ENCODE data around the gene STAMBPL1.

STAMBPL1 gene

DNA sequence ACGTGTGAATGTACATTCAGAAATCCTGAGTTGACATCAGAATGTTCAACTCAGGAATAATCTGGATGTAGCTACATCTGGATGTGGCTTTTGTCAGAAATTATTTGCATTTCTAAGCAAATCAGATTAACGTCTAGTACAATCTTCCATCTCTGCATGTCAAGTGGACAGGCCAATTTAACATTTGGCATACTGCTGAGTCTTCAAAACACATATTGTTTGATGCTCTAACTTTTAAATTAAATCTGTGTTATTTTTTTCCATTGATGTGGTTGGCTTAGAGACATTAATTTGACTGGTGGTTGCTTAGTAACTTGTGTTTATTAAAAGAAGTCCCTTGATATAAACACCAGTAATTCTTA lies 3.4 kb downstream of the STAMBPL1 start:
- ChIA-PET CTCF (no interaction called here), POLR2A (no interaction called here)
- no peak for DNase-seq (ENCODE audit: extremely low spot score)
- no peak for TF ChIP-seq TARDBP (IDR thresholded peaks at IDR 0.05)
- no peak for TF ChIP-seq NFRKB (IDR thresholded peaks at IDR 0.05)
- no peak for TF ChIP-seq ARNT (IDR thresholded peaks at IDR 0.05)
- no peak for TF ChIP-seq PKNOX1 (IDR thresholded peaks at IDR 0.05)
- no peak for TF ChIP-seq ZNF384 (IDR thresholded peaks at IDR 0.05)
- no peak for TF ChIP-seq ELF4 (IDR thresholded peaks at IDR 0.05)
- no peak for TF ChIP-seq BHLHE40 (IDR thresholded peaks at IDR 0.05; ENCODE audit: borderline replicate concordance)
- no peak for TF ChIP-seq L3MBTL2 (conservative IDR thresholded peaks at IDR 0.05)
- TF ChIP-seq FOXA1 (IDR thresholded peaks at IDR 0.05): no peak
- TF ChIP-seq SUZ12 (IDR thresholded peaks at IDR 0.05): no peak
- no peak for TF ChIP-seq CTBP1 (IDR thresholded peaks at IDR 0.05; ENCODE audit: borderline replicate concordance)
- no peak for TF ChIP-seq HDGF (IDR thresholded peaks at IDR 0.05; ENCODE audit: borderline replicate concordance)
- TF ChIP-seq LEF1 (IDR thresholded peaks at IDR 0.05; ENCODE audit: borderline replicate concordance): no peak
- no peak for TF ChIP-seq FOXK2 (IDR thresholded peaks at IDR 0.05)

DNA sequence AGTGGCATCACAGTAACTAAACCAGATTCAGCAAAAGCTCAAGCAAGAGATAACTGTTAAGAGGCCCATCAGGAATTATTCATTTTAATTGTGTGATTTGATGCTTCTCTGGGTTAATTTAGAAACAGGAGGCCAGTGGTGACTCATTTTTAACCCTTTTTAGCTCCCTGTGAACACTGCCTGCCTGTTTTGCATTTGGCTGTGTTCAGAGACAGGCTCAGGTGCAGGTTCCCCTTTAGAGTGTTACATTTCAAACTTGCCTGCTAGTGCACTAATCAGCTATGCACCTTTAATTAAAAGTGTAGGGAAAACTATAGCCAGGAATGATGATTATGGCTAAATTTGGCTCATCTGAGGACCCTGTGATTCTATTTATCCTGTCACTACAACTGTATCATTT lies 6.5 kb downstream of the STAMBPL1 start:
- TF ChIP-seq TARDBP (IDR thresholded peaks at IDR 0.05): no peak
- TF ChIP-seq BHLHE40 (IDR thresholded peaks at IDR 0.05; ENCODE audit: borderline replicate concordance): no peak
- no peak for TF ChIP-seq SP1 (IDR thresholded peaks at IDR 0.05)
- ChIA-PET CTCF (no interaction called here), POLR2A (no interaction called here)
- no peak for DNase-seq (ENCODE audit: extremely low spot score)

DNA sequence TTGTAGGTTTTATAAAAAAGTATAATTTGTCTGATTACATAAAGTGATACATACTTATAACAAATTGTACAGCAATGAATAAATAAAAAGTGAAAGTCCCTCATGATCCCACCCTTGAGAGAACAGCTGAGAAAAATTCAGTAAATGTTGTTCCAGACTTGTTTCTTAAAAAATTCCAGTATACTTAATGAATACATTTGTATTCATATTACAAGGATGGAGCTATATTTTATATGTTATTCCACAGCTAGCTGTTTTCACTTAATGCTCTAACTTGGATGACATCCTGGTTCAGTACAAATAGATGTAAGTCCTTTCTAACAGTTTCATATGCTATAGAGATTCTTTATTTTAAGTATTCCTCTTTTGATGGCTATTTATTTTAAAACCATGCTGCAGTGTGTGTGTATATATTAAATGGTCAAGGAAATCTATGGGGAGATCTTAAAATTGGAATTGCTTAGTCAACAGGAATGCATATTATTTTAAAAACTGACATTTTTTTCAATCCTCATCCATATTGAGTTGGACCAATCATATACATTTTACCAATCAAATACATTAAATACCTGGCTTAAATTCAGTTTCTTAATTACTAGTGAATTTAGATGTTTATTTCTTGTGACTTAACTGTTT lies 8.9 kb downstream of the STAMBPL1 start:
- TF ChIP-seq CTBP1 (IDR thresholded peaks at IDR 0.05; ENCODE audit: borderline replicate concordance) (no peak), FOXA1 (IDR thresholded peaks at IDR 0.05) (no peak), ELF4 (IDR thresholded peaks at IDR 0.05) (no peak), LEF1 (IDR thresholded peaks at IDR 0.05; ENCODE audit: borderline replicate concordance) (no peak), SP1 (IDR thresholded peaks at IDR 0.05) (no peak), TARDBP (IDR thresholded peaks at IDR 0.05) (no peak)
- CTCF ChIA-PET: no interaction called here
- POLR2A ChIA-PET: interaction anchor here (1.3 kb wide), 1 partner anchor 9 kb away, joined by 3 read pairs; the partner anchor contains the start of gene STAMBPL1
- no peak for DNase-seq (ENCODE audit: extremely low spot score)

DNA sequence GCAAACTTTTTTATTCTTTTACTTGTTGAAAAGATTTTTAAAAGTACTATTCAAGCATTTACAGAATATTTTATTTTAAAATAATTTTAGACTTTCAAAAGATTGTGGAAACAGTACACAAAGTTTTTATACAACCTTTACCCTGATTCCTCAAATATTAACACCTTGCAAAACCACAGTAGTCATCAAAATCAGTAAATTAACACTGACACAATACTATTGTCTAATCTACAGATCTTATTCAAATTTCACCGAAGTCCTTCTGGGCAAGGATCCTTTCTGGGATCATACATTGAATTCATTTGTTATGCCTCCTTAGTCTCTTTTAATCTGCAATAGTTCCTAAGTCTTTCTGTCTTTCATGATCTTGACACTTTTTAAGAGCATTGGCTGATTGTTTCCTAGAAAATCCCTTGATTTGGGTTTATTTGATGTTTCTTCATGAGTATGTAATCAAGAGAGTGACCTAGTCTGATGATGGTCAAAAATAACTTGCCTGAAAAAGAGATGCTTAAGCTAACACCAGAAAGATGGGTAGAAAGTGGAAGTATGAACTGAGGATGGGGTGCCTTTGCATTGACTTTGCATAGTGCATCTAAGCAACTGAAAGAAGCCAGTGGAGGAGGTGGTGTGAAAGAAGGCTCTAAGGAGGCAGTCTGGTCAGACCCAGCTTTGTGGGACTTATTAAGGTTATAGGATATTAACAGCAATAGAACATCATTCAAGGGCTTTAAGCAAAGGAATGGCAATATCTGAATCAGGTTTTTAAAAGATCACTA lies 9.7 kb downstream of the STAMBPL1 start:
- POLR2A ChIA-PET: no interaction called here
- CTCF ChIA-PET: no interaction called here
- no peak for TF ChIP-seq HDGF (IDR thresholded peaks at IDR 0.05; ENCODE audit: borderline replicate concordance)
- no peak for TF ChIP-seq FOXM1 (IDR thresholded peaks at IDR 0.05; ENCODE audit: borderline replicate concordance)
- no peak for TF ChIP-seq SP1 (IDR thresholded peaks at IDR 0.05)
- TF ChIP-seq ZNF384 (IDR thresholded peaks at IDR 0.05): no peak
- no peak for TF ChIP-seq PKNOX1 (IDR thresholded peaks at IDR 0.05)
- TF ChIP-seq ELF4 (IDR thresholded peaks at IDR 0.05): no peak
- no peak for DNase-seq (ENCODE audit: extremely low spot score)

DNA sequence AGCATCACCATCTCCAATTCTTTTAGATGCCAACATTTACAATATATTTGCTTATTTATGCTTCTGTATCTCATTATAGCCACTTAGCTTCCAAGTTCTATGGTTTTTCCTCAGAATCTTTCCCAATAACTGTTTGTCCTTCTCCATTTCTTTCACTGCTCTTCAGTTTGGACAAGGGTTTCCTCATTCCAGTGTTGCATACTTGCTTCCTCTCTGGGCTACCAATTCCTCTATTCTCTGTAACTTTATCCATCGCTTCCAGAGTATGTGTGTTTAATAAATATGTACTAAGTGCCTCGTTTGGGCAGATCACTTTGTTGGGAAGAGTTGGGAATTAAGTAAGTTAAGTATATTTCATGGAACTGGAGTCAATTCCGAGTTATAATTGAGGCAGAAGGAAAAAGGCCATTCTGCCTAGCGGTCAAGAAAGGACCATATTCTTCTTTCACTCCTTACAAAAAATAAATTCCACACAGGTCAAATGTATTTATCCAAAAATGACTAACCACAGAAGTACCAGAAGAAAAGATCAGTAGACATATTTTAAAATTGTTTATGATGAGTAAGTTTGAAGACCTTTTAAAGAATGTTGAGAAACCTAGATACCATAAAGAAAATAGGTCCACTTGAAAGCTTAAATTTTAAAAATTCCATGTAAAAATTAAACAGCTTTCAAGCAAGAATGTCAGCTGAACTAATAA lies 10.8 kb downstream of the STAMBPL1 start:
- ChIA-PET POLR2A (no interaction called here), CTCF (interaction anchor here (0.7 kb wide), 1 partner anchor 116 kb away, joined by 3 read pairs; no protein-coding TSS in a partner anchor)
- no peak for DNase-seq (ENCODE audit: extremely low spot score)
- no peak for TF ChIP-seq ZNF384 (IDR thresholded peaks at IDR 0.05)
- no peak for TF ChIP-seq FOXM1 (IDR thresholded peaks at IDR 0.05; ENCODE audit: borderline replicate concordance)
- no peak for TF ChIP-seq PKNOX1 (IDR thresholded peaks at IDR 0.05)
- no peak for TF ChIP-seq SUZ12 (IDR thresholded peaks at IDR 0.05)
- no peak for TF ChIP-seq LEF1 (IDR thresholded peaks at IDR 0.05; ENCODE audit: borderline replicate concordance)
- no peak for TF ChIP-seq BHLHE40 (IDR thresholded peaks at IDR 0.05; ENCODE audit: borderline replicate concordance)
- no peak for TF ChIP-seq FOXA1 (IDR thresholded peaks at IDR 0.05)
- no peak for TF ChIP-seq ELF4 (IDR thresholded peaks at IDR 0.05)
- no peak for TF ChIP-seq L3MBTL2 (conservative IDR thresholded peaks at IDR 0.05)
- TF ChIP-seq CTBP1 (IDR thresholded peaks at IDR 0.05; ENCODE audit: borderline replicate concordance): no peak
- TF ChIP-seq NFRKB (IDR thresholded peaks at IDR 0.05): no peak
- no peak for TF ChIP-seq SP1 (IDR thresholded peaks at IDR 0.05)
- TF ChIP-seq TARDBP (IDR thresholded peaks at IDR 0.05): no peak
- no peak for TF ChIP-seq HDGF (IDR thresholded peaks at IDR 0.05; ENCODE audit: borderline replicate concordance)
- no peak for TF ChIP-seq FOXK2 (IDR thresholded peaks at IDR 0.05)
- TF ChIP-seq ARNT (IDR thresholded peaks at IDR 0.05): no peak
